NCI-H1105 (cell line): Measurements from ENCODE around the gene GPBP1L1.
"Not testable (repeated sequence)": the region's sequence is repeated elsewhere in the genome, so short reads cannot be mapped to it uniquely, and the experiment has no call there.

Experiments
- DNase-seq: peaks from one replicate; lab custom pipeline; 2025; lab: John Stamatoyannopoulos, UW

GPBP1L1 gene

GRCh38 chr1:45640293-45640692 is 46.0 kb downstream of the GPBP1L1 start:
- no peak for DNase-seq

GRCh38 chr1:45635211-45635610 is 51.1 kb downstream of the GPBP1L1 start:
- DNase-seq = no peak

- DNase-seq = no peak
These were observed 55.9 kb downstream of the GPBP1L1 start for GRCh38 chr1:45630429-45630828.

GRCh38 chr1:45629035-45629434 is 57.3 kb downstream of the GPBP1L1 start:
- no peak for DNase-seq

GRCh38 chr1:45623972-45624371 is 62.4 kb downstream of the GPBP1L1 start, which contains the start of gene CCDC17:
Gene CCDC17, minus strand, starts transcription at chr1:45624054. Its CDS starts 145 bp downstream, at chr1:45623909.
- DNase-seq = no peak

- no peak for DNase-seq
These were observed 63.6 kb downstream of the GPBP1L1 start for GRCh38 chr1:45622524-45623394.

- no peak for DNase-seq
These were observed 64.3 kb downstream of the GPBP1L1 start for GRCh38 chr1:45621895-45622523.

- DNase-seq = no peak
These were observed 64.9 kb downstream of the GPBP1L1 start for GRCh38 chr1:45621501-45621836.

GRCh38 chr1:45620588-45621500 is 65.5 kb downstream of the GPBP1L1 start:
- no peak for DNase-seq

- DNase-seq = no peak
These were observed 67.0 kb downstream of the GPBP1L1 start for GRCh38 chr1:45619149-45619921.

GRCh38 chr1:45617618-45618017 is 68.7 kb downstream of the GPBP1L1 start:
- no peak for DNase-seq

- no peak for DNase-seq
These were observed 70.4 kb downstream of the GPBP1L1 start for GRCh38 chr1:45615885-45616284.

- DNase-seq = no peak
These were observed 73.3 kb downstream of the GPBP1L1 start for GRCh38 chr1:45612941-45613579.

- DNase-seq = no peak
These were observed 75.6 kb downstream of the GPBP1L1 start for GRCh38 chr1:45610589-45611226.

- no peak for DNase-seq
These were observed 77.9 kb downstream of the GPBP1L1 start for GRCh38 chr1:45608175-45609156.

GRCh38 chr1:45607404-45608074 is 78.8 kb downstream of the GPBP1L1 start:
- no peak for DNase-seq

- no peak for DNase-seq
These were observed 82.1 kb downstream of the GPBP1L1 start for GRCh38 chr1:45604239-45604638.

GRCh38 chr1:45596765-45597164 is 89.6 kb downstream of the GPBP1L1 start:
- not testable (repeated sequence) for DNase-seq

GRCh38 chr1:45594412-45594811 is 91.9 kb downstream of the GPBP1L1 start:
- no peak for DNase-seq
